GM18517 (cell line): ENCODE results near the gene SLC46A1.

ENCODE experiments used
- ATAC-seq: cut with Tn5 transposase; IDR thresholded peaks from one replicate; pipeline ENCODE4 v1.9.1; 2021; ENCODE audit warnings: mild to moderate bottlenecking, moderate library complexity; ENCODE audit not compliant: unreplicated experiment

SLC46A1 gene

GRCh38 chr17:28385037-28385400 lies 21.0 kb downstream of the SLC46A1 start:
- ATAC-seq = no peak

- ATAC-seq = no peak
These were observed 21.6 kb downstream of the SLC46A1 start for GRCh38 chr17:28384281-28385036.

DNA sequence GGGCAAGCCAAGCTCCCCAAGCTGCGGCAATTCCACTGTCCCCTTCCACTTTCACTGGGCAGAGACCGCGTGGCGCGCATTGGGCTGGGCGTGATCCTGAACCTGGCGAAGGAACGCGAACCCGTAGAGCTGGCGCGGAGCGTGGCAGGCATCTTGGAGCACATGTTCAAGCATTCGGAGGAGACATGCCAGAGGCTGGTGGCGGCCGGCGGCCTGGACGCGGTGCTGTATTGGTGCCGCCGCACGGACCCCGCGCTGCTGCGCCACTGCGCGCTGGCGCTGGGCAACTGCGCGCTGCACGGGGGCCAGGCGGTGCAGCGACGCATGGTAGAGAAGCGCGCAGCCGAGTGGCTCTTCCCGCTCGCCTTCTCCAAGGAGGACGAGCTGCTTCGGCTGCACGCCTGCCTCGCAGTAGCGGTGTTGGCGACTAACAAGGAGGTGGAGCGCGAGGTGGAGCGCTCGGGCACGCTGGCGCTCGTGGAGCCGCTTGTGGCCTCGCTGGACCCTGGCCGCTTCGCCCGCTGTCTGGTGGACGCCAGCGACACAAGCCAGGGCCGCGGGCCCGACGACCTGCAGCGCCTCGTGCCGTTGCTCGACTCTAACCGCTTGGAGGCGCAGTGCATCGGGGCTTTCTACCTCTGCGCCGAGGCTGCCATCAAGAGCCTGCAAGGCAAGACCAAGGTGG lies 24.7 kb downstream of the SLC46A1 start:
- ATAC-seq = no peak

DNA sequence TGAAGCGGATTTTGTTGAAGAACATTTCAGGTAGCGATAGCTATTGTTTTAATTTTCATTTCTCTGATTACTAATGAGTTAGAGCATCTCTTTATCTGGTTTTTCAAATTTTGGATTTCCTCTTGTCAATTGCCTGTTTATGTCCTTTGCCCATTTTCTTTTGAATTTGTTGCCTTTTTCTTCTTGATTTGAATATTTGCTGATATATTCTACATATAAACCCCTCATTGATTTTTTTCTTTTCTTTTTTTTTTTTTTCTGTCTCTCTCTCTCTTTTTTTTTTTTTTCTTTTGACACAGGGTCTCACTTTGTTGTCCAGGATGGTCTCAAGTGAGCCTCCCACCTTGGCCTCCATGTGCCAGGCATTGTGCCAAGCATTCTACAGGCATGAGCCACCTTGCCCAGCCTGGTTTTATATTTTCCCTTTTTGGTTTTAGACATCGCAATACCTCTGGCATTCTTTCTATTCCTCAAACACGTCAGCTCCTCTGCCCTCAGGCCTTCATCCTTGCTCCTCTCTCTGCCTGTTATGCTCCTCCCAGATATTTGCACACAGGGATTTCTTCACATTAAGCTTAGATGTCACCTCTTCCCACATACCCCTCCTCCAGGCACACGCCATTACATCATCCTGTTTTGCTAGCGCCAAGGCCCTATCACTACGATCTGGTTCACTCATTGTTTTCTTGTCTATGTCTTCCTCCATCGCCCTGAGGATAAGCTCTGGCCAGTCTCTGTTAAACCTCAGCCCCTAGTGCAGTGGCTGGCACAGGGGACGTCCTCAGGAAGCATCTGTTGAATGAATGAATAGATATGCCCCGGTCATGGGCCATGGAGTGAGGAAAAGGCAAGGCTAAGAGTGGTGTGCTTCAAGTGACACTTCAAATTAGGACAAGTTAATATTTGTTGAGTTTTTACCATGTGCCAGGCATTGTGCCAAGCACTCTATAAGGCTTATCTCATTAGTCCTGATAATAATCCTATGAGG lies 25.9 kb downstream of the SLC46A1 start:
- no peak for ATAC-seq

DNA sequence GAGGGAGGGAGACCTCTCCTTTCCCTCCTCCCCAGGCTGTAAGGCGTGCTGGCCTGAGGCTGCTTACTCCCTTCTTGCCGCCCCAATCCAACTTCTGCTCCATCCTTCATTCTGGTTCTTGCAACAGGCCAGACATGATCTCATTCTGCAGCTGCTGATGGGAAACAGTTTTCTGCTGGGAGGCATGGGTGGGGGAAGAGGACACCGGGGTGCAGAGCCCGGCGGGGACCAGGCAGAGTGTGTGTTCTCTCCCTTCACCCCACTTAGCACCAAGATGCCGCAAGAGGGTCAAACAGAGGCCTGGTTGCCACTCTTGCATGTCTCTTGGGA lies 33.1 kb downstream of the SLC46A1 start:
- ATAC-seq = no peak

DNA sequence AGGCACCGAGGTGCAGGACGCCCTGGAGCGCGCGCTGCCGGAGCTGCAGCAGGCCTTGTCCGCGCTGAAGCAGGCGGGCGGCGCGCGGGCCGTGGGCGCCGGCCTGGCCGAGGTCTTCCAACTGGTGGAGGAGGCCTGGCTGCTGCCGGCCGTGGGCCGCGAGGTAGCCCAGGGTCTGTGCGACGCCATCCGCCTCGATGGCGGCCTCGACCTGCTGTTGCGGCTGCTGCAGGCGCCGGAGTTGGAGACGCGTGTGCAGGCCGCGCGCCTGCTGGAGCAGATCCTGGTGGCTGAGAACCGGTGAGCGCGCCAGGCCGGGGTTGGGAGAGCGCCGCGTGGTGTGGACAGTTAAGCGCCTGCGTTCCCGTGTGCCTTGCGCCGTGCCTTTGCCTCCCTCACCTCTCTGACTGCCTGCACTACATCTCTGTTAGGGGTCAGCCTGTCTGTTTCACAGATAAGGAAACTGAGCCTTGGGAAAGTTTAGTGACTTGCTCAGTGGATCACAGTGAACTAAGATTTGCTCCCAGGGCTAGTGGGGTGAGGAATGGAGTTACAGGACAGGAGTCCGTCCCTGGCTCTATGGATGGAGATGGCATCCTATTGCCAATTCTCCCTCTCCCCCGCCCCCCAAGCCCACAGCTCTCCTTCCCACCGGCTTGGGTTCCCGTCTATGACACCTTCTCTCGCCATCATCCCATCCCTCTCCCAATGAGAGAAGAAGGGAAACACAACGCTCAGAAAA lies 33.6 kb downstream of the SLC46A1 start:
- ATAC-seq = peak; percentile 31

GRCh38 chr17:28371245-28372202 lies 34.5 kb downstream of the SLC46A1 start, which contains the start of gene SARM1:
Gene SARM1, plus strand, starts transcription at chr17:28371694. Its CDS starts 339 bp downstream, at chr17:28372033.
- ATAC-seq = peak; percentile 54

- no peak for ATAC-seq
These were observed 35.3 kb downstream of the SLC46A1 start for GRCh38 chr17:28370744-28371103.

DNA sequence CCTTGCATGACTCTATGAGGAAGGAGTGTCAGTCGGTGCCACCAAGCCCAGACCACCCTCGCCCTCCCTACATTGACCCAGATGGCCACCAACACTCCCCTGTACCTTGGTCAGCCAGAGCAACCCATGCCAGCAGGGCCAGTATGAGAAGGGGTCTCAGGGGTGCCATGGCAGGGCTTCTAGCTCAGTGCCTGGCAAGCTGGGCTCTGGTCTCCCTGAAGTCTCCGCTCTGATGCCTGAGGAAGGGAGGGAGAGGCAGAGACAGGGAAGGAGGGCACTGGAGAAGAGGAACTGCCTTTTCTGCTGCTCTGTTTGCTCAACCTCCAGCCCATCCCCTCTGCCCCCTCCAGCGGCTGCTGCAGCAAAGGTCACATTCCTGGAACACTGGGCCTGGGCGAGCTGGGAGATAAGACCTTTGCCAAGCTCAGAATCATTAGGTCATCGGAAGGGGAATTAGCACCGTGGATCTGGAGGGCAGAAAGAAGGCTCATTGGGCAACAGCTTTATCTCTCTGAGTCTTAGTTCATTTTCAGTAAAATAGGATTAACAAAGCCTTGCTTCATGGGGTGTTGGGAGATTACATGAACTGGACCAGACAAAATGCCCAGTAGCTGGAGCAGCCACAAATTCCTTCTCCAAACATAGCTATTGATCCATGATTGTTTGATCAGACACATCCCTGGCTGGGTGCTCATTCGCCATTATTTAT lies 35.8 kb downstream of the SLC46A1 start, which contains the start of gene VTN:
VTN (minus strand) TSS at position 273 of the 709 bp plus-strand sequence; CDS start at position 169, 104 bp downstream.
- no peak for ATAC-seq

- no peak for ATAC-seq
These were observed 36.4 kb downstream of the SLC46A1 start for GRCh38 chr17:28369684-28370034.

DNA sequence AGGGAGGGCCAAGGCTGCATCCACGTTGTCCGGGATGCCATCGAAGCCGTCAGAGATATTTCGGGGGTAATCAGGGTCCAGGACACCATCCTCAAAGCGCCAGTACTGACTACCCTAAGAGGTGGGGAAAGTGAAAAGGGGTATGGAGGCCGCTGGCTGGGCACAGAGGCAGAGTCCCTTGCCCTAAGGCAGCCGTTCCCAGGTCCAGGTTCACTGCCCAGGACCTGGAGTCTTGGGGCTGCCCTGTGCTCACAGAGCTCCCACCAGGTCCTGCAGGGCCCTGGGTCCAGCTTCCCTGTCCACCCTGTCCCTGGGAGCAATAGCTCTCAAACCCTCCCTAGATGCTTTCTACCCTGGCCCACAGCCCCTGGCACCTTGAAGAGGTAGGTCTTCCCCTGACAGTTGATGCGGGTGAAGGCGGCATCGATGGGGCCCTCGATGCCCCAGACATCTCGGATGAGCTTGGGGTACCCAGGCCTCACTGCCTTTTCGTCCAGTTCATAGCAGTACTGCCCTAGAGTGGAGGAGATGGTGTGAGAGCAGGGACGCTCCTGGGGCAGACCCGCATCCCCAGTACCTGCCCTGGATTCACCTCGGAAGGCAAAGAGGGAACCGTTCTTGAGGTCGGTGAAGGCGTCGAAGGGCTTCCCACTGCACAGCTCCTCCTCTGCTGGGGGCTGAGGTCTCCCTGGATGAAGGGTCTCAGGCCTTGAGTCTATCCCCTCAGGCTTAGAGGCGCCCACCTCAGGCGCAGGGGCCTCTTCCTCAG lies 36.9 kb downstream of the SLC46A1 start:
- no peak for ATAC-seq

DNA sequence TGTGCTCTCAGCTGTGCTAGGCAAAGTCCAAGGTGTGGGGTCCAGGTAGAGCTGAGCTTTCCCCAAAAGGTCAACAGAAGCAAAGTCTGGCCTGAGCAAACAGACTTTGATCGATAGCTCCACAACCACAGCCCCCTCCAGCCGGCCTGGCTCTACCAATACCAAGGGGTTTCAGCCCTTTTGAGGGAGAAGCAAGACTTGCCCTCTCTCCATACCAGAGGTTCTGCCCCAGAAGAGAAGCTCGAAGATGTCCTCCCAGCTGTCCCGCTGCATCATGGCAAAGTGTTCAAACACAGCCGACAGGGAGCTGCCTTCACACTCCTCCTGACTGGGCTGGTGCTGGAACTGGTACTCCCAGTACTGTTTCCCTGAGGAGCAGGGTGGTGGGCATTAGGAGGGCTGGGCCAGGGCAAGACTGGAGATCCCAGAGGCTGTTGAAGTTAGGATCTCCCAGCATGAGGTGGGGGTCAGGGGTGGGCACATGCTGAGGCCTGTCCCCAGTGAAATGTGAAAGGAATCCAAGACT lies 37.6 kb downstream of the SLC46A1 start:
- no peak for ATAC-seq

DNA sequence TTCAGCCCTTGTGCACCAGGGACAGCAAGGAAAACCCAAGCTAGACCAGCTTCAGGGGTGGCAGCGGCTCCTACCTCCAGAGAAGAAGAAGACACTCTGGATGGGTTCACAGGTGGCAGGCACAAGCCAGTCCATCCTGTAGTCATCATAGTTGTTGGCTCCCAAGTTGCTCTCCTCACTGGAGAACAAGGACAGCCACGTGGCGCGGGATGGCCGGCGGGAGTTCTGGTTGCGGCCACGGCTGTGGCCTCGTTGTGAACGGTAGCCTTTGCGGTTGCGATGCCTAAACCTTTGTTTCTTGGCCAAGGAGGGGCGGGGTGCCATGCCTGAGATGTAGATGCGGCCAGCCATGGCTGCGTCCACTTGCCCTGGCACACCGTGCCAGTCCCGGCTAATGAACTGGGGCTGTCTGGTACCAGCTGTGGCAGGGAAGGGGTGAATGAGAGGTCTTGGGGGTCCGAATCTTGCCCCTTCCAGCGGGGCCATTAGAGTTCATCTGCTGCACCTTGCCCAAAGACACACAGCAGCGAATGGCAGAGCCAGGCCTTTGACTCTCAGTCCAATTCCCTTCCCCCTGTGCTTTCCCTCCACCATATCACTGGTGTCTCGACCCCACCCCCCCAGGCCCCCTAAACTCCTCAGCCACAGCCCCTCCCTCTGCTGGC lies 38.2 kb downstream of the SLC46A1 start:
- ATAC-seq = no peak

DNA sequence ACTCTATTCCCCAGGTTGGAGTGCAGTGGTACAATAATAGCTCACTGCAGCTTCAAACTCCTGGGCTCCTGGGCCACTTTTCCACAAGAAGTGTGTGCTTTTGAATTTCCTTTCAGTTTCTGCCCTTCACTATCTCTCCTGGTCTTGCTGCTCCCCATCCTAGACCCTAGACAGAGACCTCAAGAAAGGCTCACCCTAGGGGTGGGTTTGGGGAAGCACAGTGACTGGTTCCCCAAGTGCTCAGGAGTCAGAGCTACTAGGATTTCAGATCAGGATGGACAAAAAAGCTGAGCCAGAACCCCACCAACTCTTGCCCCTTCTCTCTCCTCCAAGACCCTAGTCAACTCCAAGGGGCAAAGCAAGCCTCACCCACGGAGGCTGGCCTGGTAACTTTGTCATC lies 39.4 kb downstream of the SLC46A1 start:
- ATAC-seq = no peak

GRCh38 chr17:28365487-28365886 lies 40.5 kb downstream of the SLC46A1 start:
- no peak for ATAC-seq

DNA sequence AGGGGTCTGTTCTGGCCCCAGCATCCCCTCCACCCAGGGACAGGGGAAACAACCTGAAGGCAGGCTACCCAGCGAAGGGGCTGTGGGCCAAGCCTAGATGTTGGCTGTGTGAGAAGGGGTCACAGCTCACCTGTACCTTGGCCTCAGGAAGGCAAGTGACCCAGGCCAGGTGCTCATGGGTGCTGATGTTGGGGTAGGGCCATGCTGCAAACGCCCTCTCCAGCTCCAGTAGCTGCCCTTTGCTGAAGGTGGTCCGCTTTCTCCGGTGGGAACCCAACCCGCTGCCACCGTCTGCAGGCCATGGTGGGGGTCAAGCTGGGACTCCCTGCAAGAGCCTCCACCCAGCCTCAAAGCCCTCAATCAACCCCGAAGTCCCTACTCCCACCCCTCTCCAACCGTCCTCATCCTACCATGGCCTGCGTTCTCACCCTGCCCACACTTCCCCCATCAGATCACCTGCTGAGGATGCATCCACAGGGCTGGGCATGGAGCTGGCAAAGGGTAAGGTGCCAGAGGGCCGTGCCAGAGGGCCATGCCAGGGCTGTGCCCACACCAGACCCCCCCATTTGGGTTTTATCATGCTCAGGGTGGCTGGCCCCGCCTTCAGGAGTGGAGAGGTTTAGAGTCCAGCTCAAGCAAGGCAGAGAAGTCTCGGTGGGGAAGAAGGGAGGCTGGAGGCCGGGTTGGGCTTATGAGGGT lies 41.2 kb downstream of the SLC46A1 start, which contains the start of gene SEBOX:
SEBOX (minus strand) TSS at position 535 of the 699 bp plus-strand sequence; CDS start at position 487, 48 bp downstream.
- ATAC-seq = no peak
